RPMI7951 (cell line): Measurements from ENCODE around the gene WNT9B. TPM values are rescaled to one million over a fixed set of nuclear protein-coding genes. Genes with fewer than 3 reads are reported as not detected.

Source experiments
- DNase-seq: peaks from one replicate; pipeline ENCODE4 v3.0.0-alpha.2; 2012; ENCODE audit warnings: low read depth
- total RNA-seq: library from RNA; depleted of rRNA; stranded (reverse); fragments of >200 nt; shearing (Covaris generic); gene quantifications from 2 replicates; pipeline ENCODE4 v1.2.3, GENCODE V29; 2014

WNT9B gene
- total RNA-seq, 1 experiment from 2014 or later: not detected

GRCh38 chr17:46853896-46854444 is 2.6 kb downstream of the WNT9B start:
- no peak for DNase-seq

- DNase-seq: no peak
Observed at GRCh38 chr17:46854515-46854914, 3.1 kb downstream of the WNT9B start.

- DNase-seq: no peak
Observed at GRCh38 chr17:46854948-46855347, 3.6 kb downstream of the WNT9B start.

- DNase-seq: no peak
Observed at GRCh38 chr17:46857600-46857999, 6.2 kb downstream of the WNT9B start.

- no peak for DNase-seq
Observed at GRCh38 chr17:46859996-46860395, 8.6 kb downstream of the WNT9B start.

GRCh38 chr17:46862949-46863348 is 11.6 kb downstream of the WNT9B start:
- DNase-seq: no peak

GRCh38 chr17:46863383-46864121 is 12.2 kb downstream of the WNT9B start:
- no peak for DNase-seq

GRCh38 chr17:46865100-46865499 is 13.7 kb downstream of the WNT9B start:
- DNase-seq: peak; percentile 43

GRCh38 chr17:46866325-46866724 is 14.9 kb downstream of the WNT9B start:
- no peak for DNase-seq

GRCh38 chr17:46866747-46867146 is 15.4 kb downstream of the WNT9B start:
- DNase-seq: no peak

GRCh38 chr17:46868689-46869187 is 17.4 kb downstream of the WNT9B start:
- DNase-seq: no peak

GRCh38 chr17:46869296-46869695 is 17.9 kb downstream of the WNT9B start:
- DNase-seq: no peak

GRCh38 chr17:46869975-46870803 is 18.8 kb downstream of the WNT9B start:
- DNase-seq: no peak

- no peak for DNase-seq
Observed at GRCh38 chr17:46872421-46872820, 21.0 kb downstream of the WNT9B start.

GRCh38 chr17:46873941-46874645 is 22.7 kb downstream of the WNT9B start:
- no peak for DNase-seq

- DNase-seq: no peak
Observed at GRCh38 chr17:46874906-46875305, 23.5 kb downstream of the WNT9B start.

GRCh38 chr17:46875849-46876352 is 24.5 kb downstream of the WNT9B start:
- DNase-seq: no peak

GRCh38 chr17:46876353-46876887 is 25.0 kb downstream of the WNT9B start:
- no peak for DNase-seq

- no peak for DNase-seq
Observed at GRCh38 chr17:46876926-46877325, 25.5 kb downstream of the WNT9B start.

- no peak for DNase-seq
Observed at GRCh38 chr17:46877466-46877865, 26.1 kb downstream of the WNT9B start.

GRCh38 chr17:46878055-46878454 is 26.7 kb downstream of the WNT9B start:
- no peak for DNase-seq
